GM23338 (cell line): ENCODE measurements around the gene ADGRV1.

ENCODE experiments used
- EZH2 ChIP-seq: fragments of 200-600 bp; sonication (generic); IDR thresholded peaks from one replicate; pipeline ENCODE4 v1.8.0; 2017; ENCODE audit warnings: antibody characterized with exemption, mild to moderate bottlenecking, low read depth; ENCODE audit not compliant: unreplicated experiment
- EZH2phosphoT487 ChIP-seq: fragments of 200-600 bp; sonication (generic); IDR thresholded peaks from one replicate; pipeline ENCODE4 v1.8.1; 2018; ENCODE audit warnings: antibody characterized with exemption; ENCODE audit not compliant: unreplicated experiment
- POLR2AphosphoS5 ChIP-seq: IDR thresholded peaks from 2 replicates; pipeline ENCODE4 v1.6.1; 2016; ENCODE audit warnings: antibody characterized with exemption, low read depth
- TF ChIP-seq, protein P1 (sequence below), 2 experiments: fragments of 200-600 bp in 1 of 2; sonication (generic) in 1 of 2; conservative IDR thresholded peaks; 2 replicates each; pipeline versions ENCODE4 v1.5.1 to v1.6.1; 2016 to 2017; ENCODE audit warnings: antibody characterized with exemption in 2 of 2, low read depth in 2 of 2, mild to moderate bottlenecking in 2 of 2, moderate library complexity in 1 of 2
- TF ChIP-seq, protein P2 (sequence below): IDR thresholded peaks from one replicate; pipeline ENCODE4 v1.6.1; 2018; ENCODE audit warnings: antibody characterized with exemption; ENCODE audit not compliant: unreplicated experiment

DNA sequence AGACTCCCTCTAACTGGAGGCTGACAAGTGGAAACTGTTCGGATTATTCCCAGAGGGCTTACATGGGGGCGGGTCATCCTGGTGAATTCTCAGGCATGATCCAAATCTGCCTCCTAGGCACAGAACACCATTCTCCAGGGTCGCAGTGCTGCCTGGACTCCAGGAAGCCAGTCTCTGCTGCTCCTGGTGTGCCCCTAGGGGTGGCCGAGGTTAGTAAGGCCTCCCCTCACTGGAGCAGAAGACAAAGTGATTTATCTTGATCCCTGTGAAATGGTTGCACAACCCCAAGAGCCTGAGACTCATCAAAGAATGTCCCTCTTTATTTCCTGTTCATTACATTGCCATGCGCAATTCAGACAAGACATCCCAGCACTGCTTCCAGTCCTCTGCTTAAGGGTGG is 17.1 kb downstream of the ADGRV1 start:
- TF ChIP-seq, protein P1, sequence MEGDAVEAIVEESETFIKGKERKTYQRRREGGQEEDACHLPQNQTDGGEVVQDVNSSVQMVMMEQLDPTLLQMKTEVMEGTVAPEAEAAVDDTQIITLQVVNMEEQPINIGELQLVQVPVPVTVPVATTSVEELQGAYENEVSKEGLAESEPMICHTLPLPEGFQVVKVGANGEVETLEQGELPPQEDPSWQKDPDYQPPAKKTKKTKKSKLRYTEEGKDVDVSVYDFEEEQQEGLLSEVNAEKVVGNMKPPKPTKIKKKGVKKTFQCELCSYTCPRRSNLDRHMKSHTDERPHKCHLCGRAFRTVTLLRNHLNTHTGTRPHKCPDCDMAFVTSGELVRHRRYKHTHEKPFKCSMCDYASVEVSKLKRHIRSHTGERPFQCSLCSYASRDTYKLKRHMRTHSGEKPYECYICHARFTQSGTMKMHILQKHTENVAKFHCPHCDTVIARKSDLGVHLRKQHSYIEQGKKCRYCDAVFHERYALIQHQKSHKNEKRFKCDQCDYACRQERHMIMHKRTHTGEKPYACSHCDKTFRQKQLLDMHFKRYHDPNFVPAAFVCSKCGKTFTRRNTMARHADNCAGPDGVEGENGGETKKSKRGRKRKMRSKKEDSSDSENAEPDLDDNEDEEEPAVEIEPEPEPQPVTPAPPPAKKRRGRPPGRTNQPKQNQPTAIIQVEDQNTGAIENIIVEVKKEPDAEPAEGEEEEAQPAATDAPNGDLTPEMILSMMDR (conservative IDR thresholded peaks at IDR 0.05; ENCODE audit: low read depth in 2 of 2), result 0 out of 4 replicates have a peak, but pooled peaks of 1 of the 2 experiments have one; percentile 1
- TF ChIP-seq POLR2AphosphoS5, result no peak
- TF ChIP-seq EZH2, result no peak
- TF ChIP-seq, protein P2, sequence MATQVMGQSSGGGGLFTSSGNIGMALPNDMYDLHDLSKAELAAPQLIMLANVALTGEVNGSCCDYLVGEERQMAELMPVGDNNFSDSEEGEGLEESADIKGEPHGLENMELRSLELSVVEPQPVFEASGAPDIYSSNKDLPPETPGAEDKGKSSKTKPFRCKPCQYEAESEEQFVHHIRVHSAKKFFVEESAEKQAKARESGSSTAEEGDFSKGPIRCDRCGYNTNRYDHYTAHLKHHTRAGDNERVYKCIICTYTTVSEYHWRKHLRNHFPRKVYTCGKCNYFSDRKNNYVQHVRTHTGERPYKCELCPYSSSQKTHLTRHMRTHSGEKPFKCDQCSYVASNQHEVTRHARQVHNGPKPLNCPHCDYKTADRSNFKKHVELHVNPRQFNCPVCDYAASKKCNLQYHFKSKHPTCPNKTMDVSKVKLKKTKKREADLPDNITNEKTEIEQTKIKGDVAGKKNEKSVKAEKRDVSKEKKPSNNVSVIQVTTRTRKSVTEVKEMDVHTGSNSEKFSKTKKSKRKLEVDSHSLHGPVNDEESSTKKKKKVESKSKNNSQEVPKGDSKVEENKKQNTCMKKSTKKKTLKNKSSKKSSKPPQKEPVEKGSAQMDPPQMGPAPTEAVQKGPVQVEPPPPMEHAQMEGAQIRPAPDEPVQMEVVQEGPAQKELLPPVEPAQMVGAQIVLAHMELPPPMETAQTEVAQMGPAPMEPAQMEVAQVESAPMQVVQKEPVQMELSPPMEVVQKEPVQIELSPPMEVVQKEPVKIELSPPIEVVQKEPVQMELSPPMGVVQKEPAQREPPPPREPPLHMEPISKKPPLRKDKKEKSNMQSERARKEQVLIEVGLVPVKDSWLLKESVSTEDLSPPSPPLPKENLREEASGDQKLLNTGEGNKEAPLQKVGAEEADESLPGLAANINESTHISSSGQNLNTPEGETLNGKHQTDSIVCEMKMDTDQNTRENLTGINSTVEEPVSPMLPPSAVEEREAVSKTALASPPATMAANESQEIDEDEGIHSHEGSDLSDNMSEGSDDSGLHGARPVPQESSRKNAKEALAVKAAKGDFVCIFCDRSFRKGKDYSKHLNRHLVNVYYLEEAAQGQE, result no peak
- no peak for TF ChIP-seq EZH2phosphoT487
